ENCODE data around the gene CRADD.

GRCh38 chr12:93884794-93885460 is 207.8 kb downstream of the CRADD start:
- TF ChIP-seq CTCF (conservative IDR thresholded peaks at IDR 0.05 in 1 of 2, IDR thresholded peaks at IDR 0.05 in 1 of 2; ENCODE audit: extremely low read depth in 1 of 2, insufficient read depth in 1 of 2, low read depth in 1 of 2, low read length in 2 of 2) (no peak), EZH2 (IDR thresholded peaks at IDR 0.05; ENCODE audit: borderline replicate concordance, low read length) (no peak)

Measured in mammary epithelial cell (primary cell).